Kidney epithelial cell (primary cell): ENCODE results near the gene ENAH. TPM values are rescaled to one million over a fixed set of nuclear protein-coding genes. Genes with fewer than 3 reads are reported as not detected.
A peak's percentile ranks its signal among the peaks of the same experiment; 100 is the strongest.
"Not testable (repeated sequence)": the region's sequence is repeated elsewhere in the genome, so short reads cannot be mapped to it uniquely, and the experiment has no call there.

Source experiments
- DNase-seq: peaks from one replicate; pipeline ENCODE4 v3.0.0-alpha.2; 2010; ENCODE audit warnings: low read depth
- H3K27me3 ChIP-seq: 2 replicates; pipeline ENCODE4 v1.6.0; 2011; ENCODE audit warnings: low read length; ENCODE audit not compliant: control insufficient read depth, insufficient read depth
- H3K36me3 ChIP-seq: 2 replicates; pipeline ENCODE4 v1.5.1; 2011; ENCODE audit warnings: low read length; ENCODE audit not compliant: control insufficient read depth, insufficient read depth
- H3K4me3 ChIP-seq: 2 replicates; pipeline ENCODE4 v1.5.1; 2011; ENCODE audit warnings: low read depth, mild to moderate bottlenecking, control low read depth, low read length
- total RNA-seq: library from RNA; depleted of rRNA; stranded (reverse); fragments of >200 nt; gene quantifications from 2 replicates; pipeline ENCODE4 v1.2.3, GENCODE V29; 2015
- TF ChIP-seq, protein P1 (sequence below): IDR thresholded peaks from 2 replicates; pipeline ENCODE4 v1.5.1; 2011; ENCODE audit warnings: mild to moderate bottlenecking, moderate library complexity, low read length, control low read depth, inconsistent platforms; ENCODE audit not compliant: insufficient read depth, poor library complexity, severe bottlenecking

ENAH gene
- total RNA-seq, 1 donor from 2014 or later: 95.8 TPM

DNA sequence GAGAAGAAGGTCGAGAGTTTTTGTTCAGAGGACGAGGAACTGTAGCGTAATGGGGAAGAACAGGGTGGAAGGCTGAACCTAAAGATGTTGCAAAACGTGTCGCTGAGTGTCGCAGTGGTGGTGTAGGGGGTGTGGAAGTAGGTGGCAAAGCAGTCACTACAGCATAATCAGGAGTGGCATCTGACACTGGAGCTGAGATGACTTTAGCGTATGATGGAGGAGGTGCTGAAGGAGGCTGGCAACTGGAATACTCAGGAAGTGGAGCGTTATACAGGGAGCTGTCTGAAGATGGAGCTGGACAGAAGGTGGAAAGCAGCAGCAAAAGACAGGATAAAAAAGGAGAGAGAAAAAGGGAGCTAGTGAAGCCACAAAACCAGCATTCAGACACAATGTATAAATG lies 135.2 kb downstream of the ENAH start:
- Histone ChIP-seq H3K4me3 (no peak overlapping the region), H3K36me3 (peaks cover 2% of the 10 kb centered on the region), H3K27me3 (no peaks in the 10 kb centered on the region)
- no peak for DNase-seq
- TF ChIP-seq, protein P1, sequence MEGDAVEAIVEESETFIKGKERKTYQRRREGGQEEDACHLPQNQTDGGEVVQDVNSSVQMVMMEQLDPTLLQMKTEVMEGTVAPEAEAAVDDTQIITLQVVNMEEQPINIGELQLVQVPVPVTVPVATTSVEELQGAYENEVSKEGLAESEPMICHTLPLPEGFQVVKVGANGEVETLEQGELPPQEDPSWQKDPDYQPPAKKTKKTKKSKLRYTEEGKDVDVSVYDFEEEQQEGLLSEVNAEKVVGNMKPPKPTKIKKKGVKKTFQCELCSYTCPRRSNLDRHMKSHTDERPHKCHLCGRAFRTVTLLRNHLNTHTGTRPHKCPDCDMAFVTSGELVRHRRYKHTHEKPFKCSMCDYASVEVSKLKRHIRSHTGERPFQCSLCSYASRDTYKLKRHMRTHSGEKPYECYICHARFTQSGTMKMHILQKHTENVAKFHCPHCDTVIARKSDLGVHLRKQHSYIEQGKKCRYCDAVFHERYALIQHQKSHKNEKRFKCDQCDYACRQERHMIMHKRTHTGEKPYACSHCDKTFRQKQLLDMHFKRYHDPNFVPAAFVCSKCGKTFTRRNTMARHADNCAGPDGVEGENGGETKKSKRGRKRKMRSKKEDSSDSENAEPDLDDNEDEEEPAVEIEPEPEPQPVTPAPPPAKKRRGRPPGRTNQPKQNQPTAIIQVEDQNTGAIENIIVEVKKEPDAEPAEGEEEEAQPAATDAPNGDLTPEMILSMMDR: no peak

DNA sequence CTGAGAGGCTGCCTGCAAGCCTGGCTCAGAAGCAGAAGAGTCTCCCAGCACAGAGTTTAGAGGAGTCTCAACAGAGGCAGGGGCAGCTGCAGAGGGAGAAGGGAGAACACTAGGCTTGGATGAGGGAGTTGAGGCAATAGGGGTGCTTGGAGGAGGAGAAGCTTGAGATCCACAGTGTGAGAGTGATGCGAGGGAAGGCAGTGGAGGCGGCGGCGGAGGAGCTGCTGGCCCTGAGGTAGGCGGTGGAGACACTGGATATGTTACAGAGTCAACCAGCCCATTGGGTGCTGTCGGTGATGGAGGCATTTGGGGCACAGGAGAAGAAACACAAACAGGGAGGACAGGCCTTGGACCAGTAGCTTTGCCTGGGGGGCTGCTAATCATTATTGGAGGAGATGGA lies 135.7 kb downstream of the ENAH start:
- no peak for DNase-seq
- TF ChIP-seq, protein P1: no peak
- Histone ChIP-seq H3K4me3 (no peak overlapping the region), H3K36me3 (peaks cover 2% of the 10 kb centered on the region), H3K27me3 (no peaks in the 10 kb centered on the region)

DNA sequence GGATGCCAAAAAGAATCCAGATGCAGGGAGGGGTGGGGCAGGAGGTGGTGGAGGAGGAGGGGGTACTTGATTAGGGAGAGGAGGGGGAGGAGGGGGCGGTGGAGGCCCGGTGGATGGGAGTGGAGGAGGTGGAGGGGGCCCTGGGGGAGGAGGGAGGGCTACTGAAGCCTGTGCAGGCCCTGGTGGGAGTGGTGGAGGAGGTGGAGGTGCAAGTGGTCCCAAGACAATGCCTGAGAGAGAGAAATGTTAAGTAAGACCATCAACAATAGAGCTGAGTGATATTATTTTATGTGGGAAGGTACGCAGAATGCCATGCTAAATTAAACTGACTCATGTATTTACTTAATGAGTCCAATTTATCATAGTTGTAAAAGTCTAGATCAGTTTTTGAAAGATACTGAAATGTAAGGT lies 138.2 kb downstream of the ENAH start:
- H3K36me3 ChIP-seq: peaks cover 2% of the 10 kb centered on the region
- H3K27me3 ChIP-seq: no peaks in the 10 kb centered on the region
- H3K4me3 ChIP-seq: no peak overlapping the region
- TF ChIP-seq, protein P1: no peak
- no peak for DNase-seq

DNA sequence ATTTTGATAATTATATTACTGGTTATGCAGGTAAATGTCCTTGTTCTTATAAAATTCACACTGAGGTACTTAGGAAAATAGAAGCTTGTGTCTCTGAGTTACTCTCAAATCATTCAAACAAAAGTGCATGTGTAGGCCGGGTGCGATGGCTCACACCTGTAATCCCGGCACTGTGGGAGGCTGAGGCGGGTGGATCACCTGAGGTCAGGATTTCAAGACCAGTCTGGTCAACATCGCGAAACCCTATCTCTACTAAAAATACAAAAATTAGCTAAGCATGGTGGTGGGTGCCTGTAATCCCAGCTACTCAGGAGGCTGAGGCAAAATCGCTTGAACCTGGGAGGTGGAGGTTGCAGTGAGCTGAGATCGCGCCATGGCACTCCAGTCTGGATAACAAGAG lies 139.3 kb downstream of the ENAH start:
- not testable (repeated sequence) for H3K36me3 ChIP-seq, H3K27me3 ChIP-seq, H3K4me3 ChIP-seq, DNase-seq

DNA sequence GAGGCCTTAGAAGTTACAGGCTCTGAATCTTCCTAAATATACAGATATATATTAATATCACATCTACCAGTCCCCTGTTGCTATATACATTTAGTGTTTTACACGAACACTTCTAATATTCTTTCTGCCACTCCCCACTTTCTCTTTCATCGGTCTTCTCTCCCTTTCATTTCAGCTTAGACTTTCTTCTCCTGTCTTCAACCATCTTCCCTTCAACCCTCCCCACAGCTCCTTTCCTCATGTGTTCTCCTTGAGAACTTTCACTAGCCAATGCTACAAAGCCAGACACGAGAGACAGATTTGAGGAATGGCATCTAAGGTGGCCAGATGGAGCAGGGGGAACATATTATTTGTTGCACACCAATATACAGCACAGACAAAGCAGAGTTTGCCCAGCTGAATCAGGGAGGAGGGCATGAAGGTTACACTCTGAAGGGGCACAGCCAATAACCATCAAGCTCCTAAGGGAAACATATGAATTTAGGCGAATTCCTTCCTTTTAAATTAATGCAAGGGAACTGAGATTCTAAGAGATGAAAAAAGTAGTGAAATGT lies 141.0 kb downstream of the ENAH start:
- no peaks in the 10 kb centered on the region for H3K36me3 ChIP-seq
- DNase-seq: no peak
- H3K27me3 ChIP-seq: no peaks in the 10 kb centered on the region
- no peak overlapping the region for H3K4me3 ChIP-seq
- TF ChIP-seq, protein P1: no peak

DNA sequence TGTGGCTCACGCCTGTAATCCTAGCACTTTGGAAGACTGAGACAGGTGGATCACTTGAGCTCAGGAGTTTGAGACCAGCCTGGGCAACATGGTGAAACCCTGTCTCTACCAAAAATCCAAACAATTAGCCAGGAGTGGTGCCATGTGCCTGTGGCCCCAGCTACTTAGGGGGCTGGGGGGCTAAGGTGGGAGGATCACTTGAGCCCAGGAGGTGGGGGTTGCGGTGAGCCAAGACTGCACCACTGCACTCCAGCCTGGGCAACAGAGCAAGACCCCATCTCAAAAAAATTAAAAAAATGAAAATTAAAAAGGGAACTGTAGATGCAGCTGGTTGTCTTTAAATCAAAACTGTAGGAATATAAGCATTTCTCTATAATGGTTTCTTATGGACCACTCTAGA lies 142.2 kb downstream of the ENAH start:
- not testable (repeated sequence) for H3K4me3 ChIP-seq, H3K36me3 ChIP-seq, DNase-seq

DNA sequence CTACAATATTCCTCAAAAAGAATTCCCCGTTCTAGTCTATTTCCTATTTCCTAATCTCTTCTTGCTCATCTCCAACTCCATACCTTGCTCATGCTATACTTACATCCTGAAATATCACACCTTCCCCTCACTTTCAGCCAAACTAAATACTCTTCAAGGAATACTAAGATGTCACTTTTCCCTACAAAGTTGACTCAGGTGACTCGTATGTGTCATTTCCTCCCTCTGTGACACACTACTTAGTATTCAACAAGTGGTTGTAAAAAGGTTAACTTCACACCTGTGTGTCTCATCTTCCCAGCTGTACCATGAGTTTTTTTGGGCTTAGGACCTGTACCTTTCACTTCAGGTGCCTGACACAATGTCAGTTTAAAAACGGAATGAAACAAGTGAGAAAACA lies 143.2 kb downstream of the ENAH start:
- TF ChIP-seq, protein P1: no peak
- peak; percentile 7 for DNase-seq
- Histone ChIP-seq H3K27me3 (no peaks in the 10 kb centered on the region), H3K36me3 (no peaks in the 10 kb centered on the region), H3K4me3 (no peak overlapping the region)

More for the DNA sequence above, 142.2 kb downstream of the ENAH start:
- H3K27me3 ChIP-seq: not testable (repeated sequence)
